Right lung (tissue), 5 donors: Measurements from ENCODE around the gene DNAJB5. TPM values are rescaled to one million over a fixed set of nuclear protein-coding genes. Genes with fewer than 3 reads are reported as not detected.
A peak's percentile ranks its signal among the peaks of the same experiment; 100 is the strongest.
"Not testable (repeated sequence)": the region's sequence is repeated elsewhere in the genome, so short reads cannot be mapped to it uniquely, and the experiment has no call there.

ENCODE experiments used
- DNase-seq, 2 donors: peaks; one replicate each; pipeline ENCODE4 v3.0.0-alpha.2; 2013
- polyA plus RNA-seq, 5 donors: library from polyadenylated mRNA; unstranded; fragments of 120-200 nt; gene quantifications; one replicate each; pipeline versions ENCODE4 v1.2.1 to v1.2.3, GENCODE V29; 2013; ENCODE audit warnings: inconsistent platforms in 1 of 5, low replicate concordance in 1 of 5; ENCODE audit not compliant: insufficient read length in 5 of 5, insufficient read depth in 1 of 5

DNAJB5 gene
- polyA plus RNA-seq, 5 donors, result 7.5 to 12.5 (median 9.3) TPM

DNA sequence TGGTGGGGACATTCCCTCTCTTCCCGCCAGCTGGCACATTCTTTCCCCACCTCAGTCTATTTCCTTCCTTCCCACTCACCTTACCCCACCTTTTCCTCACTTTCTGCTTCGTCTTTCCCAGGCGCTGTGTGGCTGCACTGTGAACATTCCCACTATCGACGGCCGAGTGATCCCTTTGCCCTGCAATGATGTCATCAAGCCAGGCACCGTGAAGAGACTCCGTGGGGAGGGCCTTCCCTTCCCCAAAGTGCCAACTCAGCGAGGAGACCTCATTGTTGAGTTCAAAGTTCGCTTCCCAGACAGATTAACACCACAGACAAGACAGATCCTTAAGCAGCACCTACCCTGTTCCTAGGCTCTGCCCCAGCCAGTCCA, 7.3 kb downstream of the DNAJB5 start:
- no peak for DNase-seq

DNA sequence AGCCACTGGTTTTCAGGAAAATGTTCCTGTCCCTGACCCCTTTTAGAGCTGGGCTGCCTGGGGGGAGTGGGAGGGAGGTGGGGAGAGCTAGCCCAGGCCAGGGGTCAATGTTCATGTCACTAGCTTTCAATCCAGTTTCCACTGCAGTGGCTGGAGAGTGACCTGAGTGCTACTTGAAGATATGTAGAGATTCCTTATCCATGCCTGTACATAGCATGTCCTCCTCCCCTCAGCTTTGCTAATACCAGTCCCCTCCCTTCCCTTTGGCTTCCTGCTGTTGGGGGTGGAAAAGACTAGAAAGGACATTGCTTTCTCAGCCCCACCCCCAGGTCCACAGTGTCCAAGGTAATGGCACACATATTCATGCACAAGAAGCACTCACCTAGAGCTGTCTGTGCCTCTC, 7.8 kb downstream of the DNAJB5 start:
- no peak for DNase-seq

GRCh38 chr9:34998266-34998665, 8.7 kb downstream of the DNAJB5 start:
- DNase-seq, result no peak

- DNase-seq, result no peak
Measured at GRCh38 chr9:34999576-34999975, 10.0 kb downstream of the DNAJB5 start.

DNA sequence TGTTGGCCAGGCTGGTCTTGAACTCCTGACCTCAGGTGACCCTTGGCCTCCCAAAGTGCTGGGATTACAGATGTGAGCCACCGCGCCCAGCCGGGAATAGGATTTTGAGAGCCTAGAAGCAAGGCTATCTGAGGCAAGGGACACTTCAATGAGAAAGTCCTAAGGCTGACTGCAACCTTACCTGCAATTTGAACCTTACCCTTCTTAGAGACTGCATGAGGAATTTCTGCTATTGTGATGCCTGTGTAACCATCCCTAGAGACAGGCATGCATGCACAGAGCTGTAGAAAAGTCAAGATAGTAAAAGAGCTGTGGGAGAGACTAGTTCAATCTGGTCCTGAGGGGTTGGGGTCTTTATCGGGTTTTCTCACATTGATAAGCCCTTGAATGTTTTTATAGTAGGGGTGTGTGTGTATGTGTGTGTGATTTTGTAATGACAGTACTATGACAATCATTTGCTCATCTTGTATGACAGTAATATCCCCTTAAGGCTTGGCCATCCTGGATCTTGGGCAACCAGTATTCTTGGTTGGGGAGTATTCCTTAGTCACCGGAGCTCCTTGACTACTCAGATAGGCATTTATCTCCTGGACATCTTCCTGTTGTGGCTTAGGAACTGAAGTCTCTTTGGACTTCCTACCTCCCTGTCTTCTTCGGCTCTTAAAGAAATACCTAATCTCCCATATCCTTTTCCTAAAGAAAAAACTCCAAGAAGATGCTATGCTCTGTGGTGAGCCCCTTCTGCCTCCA, 11.2 kb downstream of the DNAJB5 start:
- DNase-seq, result no peak

GRCh38 chr9:35001285-35001677, 11.7 kb downstream of the DNAJB5 start:
- no peak for DNase-seq

DNA sequence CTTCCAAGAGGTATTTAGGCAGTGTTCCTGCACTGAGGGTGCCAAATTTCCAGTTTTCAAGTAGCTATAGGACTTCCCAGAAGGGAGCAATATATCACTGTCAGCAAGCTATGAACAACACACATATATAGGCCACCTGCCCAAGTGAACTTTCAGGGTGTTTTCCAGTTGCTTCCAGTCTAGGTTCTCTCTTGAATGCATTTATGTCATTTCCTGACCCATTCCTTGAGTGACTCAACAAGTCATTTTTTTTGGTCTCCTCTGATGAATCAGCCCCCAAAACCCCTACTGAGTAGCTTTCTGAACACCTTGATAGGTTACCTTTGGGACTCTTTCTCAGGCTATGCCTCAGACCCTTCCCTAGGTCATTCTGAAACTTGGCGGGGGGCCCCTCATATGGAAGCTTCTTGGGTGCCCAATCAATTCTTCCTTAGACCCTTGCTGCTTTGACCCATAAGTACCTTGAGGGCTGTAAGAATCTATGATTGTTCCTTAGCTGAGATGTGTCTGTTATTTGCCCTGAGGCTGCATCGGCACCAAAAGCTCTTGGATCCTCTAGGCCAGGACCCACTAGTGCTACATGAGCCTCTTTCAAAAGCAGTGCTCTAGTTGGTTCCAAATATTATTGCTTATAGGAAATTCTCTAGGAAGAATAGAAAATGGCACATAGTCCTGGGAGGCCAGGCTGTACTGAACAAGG, 12.4 kb downstream of the DNAJB5 start:
- no peak for DNase-seq

DNA sequence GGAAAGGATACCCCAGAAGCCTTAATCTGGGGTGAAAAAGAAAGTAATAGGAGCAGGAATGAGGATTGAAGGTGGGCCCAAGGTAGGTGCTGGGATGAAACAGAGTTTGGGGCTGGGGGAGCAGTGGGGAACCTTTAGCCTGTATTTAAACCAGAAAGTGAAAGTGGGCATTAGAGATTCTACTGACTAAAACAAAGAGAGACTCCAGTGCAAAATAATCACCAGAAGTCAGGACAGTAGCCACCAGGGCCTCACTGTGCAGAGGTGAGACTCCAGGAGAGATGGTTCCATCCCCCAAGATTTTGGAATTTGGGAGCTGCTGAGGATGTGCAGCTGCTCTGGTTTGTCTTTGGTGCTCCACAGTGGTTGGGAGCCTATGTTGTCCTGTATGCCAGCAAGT, 13.1 kb downstream of the DNAJB5 start:
- no peak for DNase-seq

DNA sequence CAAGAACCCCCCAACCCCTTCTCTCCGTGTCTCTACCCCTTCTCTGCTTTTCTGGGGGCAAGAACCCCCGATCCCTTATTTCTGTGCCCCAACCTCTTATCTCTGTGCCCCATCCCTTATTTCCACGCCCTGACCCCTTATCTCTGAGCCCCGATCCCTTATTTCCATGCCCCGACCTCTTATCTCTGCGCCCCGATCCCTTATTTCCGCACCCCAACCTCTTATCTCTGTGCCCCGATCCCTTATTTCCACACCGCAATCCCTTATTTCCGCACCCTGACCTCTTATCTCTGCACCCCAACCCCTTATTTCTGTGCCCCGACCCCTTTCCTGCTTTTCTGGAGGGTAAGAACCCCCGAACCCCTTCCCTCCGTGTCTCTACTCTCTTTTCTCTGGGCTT, 14.8 kb downstream of the DNAJB5 start:
- DNase-seq, result not testable (repeated sequence)

GRCh38 chr9:35010351-35010958, 20.9 kb downstream of the DNAJB5 start:
- no peak for DNase-seq

DNA sequence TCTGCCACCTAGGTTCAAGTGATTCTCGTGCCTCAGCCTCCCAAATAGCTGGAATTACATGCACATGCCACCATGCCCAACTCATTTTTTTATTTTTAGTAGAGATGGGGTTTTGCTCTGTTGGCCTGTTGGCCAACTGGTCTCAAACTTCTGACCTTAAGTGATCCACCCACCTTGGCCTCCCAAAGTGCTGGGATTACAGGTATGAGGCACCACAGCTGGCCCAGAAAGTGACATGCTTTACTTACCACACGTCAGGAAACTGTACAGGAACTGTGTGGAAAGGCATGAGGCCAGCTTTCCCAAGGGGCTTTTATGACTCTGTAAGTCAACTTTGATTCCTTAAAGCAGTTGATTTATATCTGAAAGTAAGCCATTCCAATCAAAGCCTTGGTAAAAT, 25.0 kb downstream of the DNAJB5 start:
- no peak for DNase-seq

- DNase-seq, result not testable (repeated sequence)
Measured at GRCh38 chr9:35023443-35023842, 33.9 kb downstream of the DNAJB5 start.

- DNase-seq, result no peak
Measured at GRCh38 chr9:35026671-35027070, 37.1 kb downstream of the DNAJB5 start.

GRCh38 chr9:35027374-35027773, 37.8 kb downstream of the DNAJB5 start:
- no peak for DNase-seq

DNA sequence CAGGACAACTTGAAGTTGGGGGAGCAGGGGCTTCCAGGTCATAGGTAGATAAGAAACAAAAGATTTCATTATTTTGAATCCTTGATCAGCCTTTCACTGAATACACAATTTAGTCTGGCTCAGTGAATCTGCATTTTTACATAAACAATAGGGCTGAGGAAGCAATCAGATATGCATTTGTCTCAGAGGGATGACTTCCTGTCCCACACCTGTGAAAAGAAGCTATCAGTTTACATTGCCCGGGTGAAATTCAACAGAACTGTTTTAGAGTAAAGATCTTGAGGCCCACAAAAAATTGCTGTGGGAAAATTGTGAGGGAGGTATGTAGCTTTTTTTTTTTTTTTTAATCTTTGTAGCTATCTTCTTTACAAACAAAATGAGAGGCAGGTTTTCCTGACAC, 38.3 kb downstream of the DNAJB5 start:
- DNase-seq, result no peak

DNA sequence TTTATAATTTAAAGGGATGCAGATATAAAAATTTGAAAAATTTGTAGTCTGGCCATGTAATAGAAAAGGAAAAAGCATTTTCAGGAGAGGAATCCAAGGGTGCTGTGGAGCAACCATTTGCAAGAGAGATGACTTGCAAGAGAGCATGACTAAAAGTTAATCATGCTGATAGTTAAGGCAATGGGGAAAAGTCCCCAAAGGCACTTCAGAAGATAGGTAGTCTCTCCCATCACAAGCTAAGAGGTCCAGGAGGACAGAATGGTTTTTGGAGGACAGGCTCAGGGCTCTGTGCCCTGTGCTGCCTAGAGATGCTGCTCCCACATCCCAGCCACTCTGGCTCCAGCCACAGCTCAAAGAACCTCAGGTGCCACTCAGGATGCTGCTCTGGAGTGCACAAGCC, 38.8 kb downstream of the DNAJB5 start:
- no peak for DNase-seq

DNA sequence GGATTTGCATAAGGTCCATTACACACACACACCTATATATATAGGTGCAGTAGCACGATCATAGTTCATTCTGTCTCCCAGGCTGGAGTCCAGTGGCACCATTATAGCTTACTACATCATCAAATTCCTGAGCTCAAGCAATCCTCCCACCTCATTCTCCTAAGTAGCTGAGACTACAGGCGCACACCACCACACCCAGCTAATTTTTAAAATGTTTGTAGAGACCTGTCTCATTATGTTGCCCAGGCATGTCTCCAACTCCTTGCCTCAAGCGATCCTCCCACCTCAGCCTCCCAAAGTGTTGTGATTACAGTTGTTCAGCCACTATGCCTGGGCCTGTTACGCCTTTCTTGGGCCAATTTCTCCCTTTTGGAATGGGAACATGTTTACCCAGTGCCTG, 39.7 kb downstream of the DNAJB5 start:
- no peak for DNase-seq

GRCh38 chr9:35029852-35030251, 40.3 kb downstream of the DNAJB5 start:
- DNase-seq, result no peak

GRCh38 chr9:35033101-35033500, 43.6 kb downstream of the DNAJB5 start:
- DNase-seq, result no peak

DNA sequence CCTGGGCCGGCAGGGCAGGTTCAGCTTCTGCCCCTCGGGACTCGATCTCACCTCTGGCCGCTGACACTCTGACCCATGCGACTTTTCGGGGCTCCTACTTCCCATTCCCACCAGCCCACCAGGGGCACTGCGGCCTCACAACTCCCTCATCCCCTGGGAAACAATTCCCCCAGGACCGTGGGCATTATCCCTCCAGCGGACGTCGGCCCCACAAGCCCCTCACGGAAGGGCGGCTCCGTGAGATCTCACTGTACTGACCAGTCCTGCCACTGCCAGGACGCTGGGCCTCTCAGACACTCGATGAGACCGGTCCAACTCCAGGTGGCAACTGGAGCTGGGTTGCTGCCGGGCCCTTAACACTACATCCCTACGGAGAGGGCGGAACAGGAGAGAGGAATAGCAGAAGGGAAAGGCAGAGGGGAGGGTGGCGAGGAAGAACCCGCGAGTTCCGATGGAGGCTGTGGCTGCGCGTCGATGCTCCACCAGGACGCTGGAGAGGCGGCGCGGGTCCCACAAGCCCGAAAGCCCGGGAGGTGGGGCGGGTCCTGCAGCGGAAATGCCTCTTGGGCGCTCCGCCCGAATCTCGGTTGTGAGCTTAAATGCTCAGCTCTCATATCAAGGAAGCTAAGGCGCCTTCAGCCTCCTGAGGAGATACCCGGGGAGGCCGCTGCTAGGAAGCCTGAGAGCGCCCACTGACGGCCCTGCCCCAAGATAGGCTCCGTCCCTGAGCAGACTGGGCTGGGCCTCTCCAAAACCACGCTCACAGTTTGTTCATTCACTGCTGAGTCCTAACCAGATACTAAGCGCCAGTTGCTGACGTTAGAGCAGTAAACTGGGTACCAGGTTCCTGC, 46.5 kb downstream of the DNAJB5 start:
- DNase-seq, result peak; percentile 49 to 50

DNA sequence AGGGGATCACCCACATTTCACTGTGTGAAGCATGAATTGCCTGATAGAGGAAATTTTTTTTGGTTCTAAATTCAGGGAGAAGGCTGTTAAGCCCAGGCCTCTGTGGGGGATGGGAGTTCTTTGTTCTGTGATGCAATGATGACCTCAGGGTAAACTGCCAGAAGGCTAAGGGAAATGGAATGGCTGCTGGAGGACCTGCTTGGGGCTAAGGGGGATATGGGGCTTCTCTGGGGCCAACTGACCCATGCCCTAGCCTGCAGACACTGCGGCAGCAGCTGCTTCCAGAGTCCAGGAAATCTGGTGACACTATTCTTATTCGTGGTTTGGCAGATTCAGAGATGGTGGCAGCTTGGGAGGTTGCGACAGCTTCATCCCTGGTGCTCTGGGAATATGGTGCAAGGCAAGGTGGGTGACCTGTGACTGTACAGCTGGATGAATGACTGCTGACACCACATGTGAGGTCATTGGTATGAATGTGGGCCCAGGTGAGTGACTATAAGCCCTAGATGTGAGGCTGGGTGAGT, 52.6 kb downstream of the DNAJB5 start:
- DNase-seq, result no peak
